ENCODE results near the gene ATAT1. TPM values are rescaled to one million over a fixed set of nuclear protein-coding genes. Genes with fewer than 3 reads are reported as not detected.

The ATAT1 gene
- total and polyA plus RNA-seq, 9 of the 15 experiments (the other 6 are each of a cell fraction or from before 2014, with no cell fraction given), result 0.65 to 5.8 (median 1.6) TPM

DNA sequence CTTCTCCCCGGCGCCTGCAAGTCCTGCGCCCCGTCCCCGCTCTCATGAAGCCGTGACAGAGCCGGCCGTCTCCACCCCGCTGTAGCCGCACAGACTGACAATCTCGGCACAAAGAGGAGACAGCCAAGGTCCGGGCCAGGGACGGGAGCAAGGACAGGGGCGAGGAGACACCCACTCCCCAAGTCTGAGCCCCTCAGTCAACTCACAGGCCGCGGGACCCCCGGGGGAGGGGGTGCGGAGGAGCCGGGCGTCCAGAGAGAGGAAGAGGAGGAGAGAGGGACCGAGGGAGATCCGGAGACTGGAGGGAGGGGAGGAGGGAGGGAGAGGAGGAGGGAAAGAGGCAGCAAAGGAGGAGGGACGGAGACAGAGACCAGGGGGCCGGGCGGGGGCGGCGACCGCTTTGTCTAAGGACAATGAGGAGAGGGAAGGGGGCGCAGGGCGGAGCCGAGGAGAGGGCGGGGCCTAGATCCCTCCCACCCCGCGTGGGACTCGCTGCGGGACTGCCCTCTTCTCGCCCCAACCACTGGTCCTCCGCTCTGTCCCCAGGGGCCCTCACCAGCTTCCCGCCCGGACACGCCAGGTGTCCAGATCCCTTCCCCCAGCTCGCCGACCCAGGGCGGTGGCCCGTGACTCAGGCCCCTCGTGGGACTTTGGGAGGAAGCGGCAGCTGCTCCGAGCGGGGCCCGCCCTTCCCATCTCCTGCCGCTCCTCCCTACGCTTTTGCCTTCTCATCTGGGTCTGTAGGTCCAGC lies 60.4 kb downstream of the ATAT1 start (continued):
- TF ChIP-seq, protein P1, sequence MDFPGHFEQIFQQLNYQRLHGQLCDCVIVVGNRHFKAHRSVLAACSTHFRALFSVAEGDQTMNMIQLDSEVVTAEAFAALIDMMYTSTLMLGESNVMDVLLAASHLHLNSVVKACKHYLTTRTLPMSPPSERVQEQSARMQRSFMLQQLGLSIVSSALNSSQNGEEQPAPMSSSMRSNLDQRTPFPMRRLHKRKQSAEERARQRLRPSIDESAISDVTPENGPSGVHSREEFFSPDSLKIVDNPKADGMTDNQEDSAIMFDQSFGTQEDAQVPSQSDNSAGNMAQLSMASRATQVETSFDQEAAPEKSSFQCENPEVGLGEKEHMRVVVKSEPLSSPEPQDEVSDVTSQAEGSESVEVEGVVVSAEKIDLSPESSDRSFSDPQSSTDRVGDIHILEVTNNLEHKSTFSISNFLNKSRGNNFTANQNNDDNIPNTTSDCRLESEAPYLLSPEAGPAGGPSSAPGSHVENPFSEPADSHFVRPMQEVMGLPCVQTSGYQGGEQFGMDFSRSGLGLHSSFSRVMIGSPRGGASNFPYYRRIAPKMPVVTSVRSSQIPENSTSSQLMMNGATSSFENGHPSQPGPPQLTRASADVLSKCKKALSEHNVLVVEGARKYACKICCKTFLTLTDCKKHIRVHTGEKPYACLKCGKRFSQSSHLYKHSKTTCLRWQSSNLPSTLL (IDR thresholded peaks at IDR 0.05), result no peak; the same call in 1 of the 2 replicates
- TF ChIP-seq GTF2E2 (tag; IDR thresholded peaks at IDR 0.05) (peak; percentile 72; the same call in 1 of the 2 replicates), NUFIP1 (IDR thresholded peaks at IDR 0.05; ENCODE audit: partially characterized antibody) (peak; percentile 37), RBFOX2 (IDR thresholded peaks at IDR 0.05; ENCODE audit: low read depth, low read length) (peak; percentile 85), FOXK1 (CRISPR knock-in tag; IDR thresholded peaks at IDR 0.05; ENCODE audit: borderline replicate concordance) (peak; percentile 29; the same call in 1 of the 2 replicates), SUPT5H (IDR thresholded peaks at IDR 0.05) (peak; percentile 70), ZNF583 (CRISPR knock-in tag; IDR thresholded peaks at IDR 0.05) (peak; percentile 14; the same call in 1 of the 2 replicates), LEF1 (IDR thresholded peaks at IDR 0.05) (peak; percentile 85), MAFG (tag; conservative IDR thresholded peaks at IDR 0.05) (peak; percentile 58; the same call in 1 of the 2 replicates), MCM7 (IDR thresholded peaks at IDR 0.05) (no peak), RCOR1 (IDR thresholded peaks at IDR 0.05; ENCODE audit: borderline replicate concordance in 1 of 2, low read depth in 2 of 2, low read length in 2 of 2) (peak in 1 of 2 experiments; percentile 59; a peak in 1 of 4 replicates), JUN (IDR thresholded peaks at IDR 0.05; ENCODE audit: borderline replicate concordance, low read depth, low read length) (peak; percentile 42; the same call in 1 of the 2 replicates), JUN (CRISPR knock-in tag; IDR thresholded peaks at IDR 0.05; ENCODE audit: borderline replicate concordance) (peak; percentile 30; the same call in 1 of the 2 replicates)
- TF ChIP-seq, protein P2, sequence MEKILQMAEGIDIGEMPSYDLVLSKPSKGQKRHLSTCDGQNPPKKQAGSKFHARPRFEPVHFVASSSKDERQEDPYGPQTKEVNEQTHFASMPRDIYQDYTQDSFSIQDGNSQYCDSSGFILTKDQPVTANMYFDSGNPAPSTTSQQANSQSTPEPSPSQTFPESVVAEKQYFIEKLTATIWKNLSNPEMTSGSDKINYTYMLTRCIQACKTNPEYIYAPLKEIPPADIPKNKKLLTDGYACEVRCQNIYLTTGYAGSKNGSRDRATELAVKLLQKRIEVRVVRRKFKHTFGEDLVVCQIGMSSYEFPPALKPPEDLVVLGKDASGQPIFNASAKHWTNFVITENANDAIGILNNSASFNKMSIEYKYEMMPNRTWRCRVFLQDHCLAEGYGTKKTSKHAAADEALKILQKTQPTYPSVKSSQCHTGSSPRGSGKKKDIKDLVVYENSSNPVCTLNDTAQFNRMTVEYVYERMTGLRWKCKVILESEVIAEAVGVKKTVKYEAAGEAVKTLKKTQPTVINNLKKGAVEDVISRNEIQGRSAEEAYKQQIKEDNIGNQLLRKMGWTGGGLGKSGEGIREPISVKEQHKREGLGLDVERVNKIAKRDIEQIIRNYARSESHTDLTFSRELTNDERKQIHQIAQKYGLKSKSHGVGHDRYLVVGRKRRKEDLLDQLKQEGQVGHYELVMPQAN (IDR thresholded peaks at IDR 0.05; ENCODE audit: borderline replicate concordance), result peak; percentile 70
- TF ChIP-seq, protein P3, sequence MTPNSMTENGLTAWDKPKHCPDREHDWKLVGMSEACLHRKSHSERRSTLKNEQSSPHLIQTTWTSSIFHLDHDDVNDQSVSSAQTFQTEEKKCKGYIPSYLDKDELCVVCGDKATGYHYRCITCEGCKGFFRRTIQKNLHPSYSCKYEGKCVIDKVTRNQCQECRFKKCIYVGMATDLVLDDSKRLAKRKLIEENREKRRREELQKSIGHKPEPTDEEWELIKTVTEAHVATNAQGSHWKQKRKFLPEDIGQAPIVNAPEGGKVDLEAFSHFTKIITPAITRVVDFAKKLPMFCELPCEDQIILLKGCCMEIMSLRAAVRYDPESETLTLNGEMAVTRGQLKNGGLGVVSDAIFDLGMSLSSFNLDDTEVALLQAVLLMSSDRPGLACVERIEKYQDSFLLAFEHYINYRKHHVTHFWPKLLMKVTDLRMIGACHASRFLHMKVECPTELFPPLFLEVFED (CRISPR knock-in tag; conservative IDR thresholded peaks at IDR 0.05), result peak; percentile 32
- TF ChIP-seq, protein P4, sequence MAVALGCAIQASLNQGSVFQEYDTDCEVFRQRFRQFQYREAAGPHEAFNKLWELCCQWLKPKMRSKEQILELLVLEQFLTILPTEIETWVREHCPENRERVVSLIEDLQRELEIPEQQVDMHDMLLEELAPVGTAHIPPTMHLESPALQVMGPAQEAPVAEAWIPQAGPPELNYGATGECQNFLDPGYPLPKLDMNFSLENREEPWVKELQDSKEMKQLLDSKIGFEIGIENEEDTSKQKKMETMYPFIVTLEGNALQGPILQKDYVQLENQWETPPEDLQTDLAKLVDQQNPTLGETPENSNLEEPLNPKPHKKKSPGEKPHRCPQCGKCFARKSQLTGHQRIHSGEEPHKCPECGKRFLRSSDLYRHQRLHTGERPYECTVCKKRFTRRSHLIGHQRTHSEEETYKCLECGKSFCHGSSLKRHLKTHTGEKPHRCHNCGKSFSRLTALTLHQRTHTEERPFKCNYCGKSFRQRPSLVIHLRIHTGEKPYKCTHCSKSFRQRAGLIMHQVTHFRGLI (CRISPR knock-in tag; IDR thresholded peaks at IDR 0.05), result no peak

All from K562 (cell line).